T47D (cell line): ENCODE measurements around the gene CNOT1.
"Not testable (repeated sequence)": the region's sequence is repeated elsewhere in the genome, so short reads cannot be mapped to it uniquely, and the experiment has no call there.

Experiments
- DNase-seq, 2 experiments: peaks; one replicate each; pipeline versions ENCODE4 v3.0.0 to v3.0.0-alpha.2; 2011 to 2012; ENCODE audit warnings: low read depth in 1 of 2, low spot score in 1 of 2
- JUND ChIP-seq: IDR thresholded peaks from 2 replicates; pipeline ENCODE4 v1.6.1; 2012; ENCODE audit warnings: low read depth
- in situ Hi-C: cut with HindIII; loops from 2 replicates; pipeline ENCODE4 v1.10.0; 2016; ENCODE audit warnings: low sequenced_read_pairs, low pct_unique_long_range_greater_than_20kb

CNOT1 gene

DNA sequence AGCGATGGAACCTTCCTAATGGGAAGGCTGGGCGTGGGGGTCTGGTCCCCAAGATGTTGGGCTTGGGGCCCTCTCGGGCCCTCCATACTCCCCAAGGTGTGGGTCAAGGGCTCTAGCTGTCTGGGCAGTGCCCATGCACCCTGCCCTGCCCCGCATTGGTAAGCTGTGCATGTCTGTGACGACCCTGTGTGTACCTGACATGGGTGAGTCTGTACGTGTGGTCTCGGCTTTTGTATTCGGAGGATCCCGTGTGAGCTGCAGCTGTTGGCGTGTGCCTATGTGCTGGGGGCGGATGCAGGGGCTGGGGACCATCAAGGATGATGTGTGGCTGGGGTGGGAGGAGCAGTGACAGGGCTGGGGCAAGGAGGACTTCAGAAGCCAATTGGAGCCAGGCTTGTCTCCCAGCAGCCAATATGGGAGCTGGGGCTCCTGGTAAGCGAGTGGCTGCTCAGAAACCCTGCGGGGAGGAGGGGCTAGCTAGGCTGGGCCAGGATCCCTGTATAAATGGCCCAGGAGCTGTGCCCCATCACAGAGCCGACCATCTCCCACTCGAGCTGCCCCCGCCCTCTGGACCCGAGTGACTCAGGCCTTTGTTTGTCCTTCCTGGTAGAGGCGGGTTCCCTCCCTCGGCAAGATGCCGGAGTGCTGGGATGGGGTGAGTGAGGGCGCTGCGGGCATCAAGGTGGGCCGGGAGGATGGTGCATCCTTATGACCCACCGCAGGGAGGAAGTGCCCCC lies 129.8 kb downstream of the CNOT1 start, which contains the start of gene NDRG4:
Gene NDRG4 (plus strand): TSS at position 529 of the 737 bp plus-strand sequence. CDS start 106 bp downstream, at position 635.
- TF ChIP-seq JUND, result no peak
- DNase-seq, result peak in 1 of 2 experiments; percentile 60
- in situ Hi-C loops, result no loop called here

DNA sequence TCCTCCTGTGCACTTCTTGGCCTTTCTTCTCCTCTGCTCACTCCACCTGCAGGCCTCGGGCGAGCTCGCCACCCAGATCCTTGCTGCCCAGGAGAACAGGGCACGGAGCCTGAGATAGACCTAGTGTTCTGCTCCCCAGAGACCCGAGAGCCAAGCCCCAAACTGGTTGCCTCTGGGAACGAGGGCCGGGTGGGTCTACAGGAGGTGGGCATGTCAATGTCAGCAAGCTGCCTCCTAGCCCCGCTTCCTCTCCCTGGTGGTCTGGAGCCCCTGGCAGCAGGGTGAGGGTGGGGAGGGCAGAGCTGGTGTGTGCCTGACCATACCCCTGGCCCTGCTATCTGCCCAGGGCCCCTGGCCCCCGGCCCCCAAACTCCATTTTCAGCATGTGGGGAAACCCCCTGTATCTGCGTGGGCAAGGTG lies 130.5 kb downstream of the CNOT1 start:
- no peak for DNase-seq
- in situ Hi-C loops, result no loop called here
- TF ChIP-seq JUND, result no peak

DNA sequence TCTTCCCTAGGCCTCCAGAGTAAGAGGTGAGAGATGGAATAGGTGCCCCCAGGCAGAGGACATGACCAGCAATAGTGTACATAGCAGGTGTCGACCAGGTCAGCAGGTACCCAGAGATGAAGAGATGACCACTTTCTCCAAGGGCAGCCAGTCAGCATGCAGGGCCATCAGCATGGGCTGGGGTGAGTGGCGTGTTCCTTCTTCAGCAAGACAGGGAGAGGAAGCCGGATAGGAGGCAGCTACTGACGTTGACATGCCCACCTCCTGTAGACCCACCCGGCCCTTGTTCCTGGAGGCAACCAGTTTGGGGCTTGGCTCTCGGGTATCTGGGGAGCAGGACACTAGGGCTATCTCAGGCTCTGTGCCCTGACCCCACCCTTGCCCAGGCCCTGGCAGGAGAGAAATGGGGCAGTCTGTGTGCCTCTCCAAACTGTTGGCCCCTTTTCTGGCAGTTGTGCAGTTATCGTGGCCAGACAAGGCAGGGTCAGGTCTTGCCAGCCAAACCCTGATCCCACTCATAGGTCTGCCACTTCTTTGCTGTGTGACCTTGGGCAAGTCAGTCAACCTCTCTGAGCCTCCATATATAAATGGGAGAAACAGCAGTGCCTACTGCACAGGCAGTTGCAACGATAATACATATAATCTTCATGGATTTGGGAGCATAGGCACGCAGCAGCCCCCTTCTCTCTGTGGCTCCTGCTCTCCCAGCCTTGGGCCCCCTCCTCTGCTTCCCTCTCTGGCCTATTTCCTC lies 131.1 kb downstream of the CNOT1 start:
- no peak for TF ChIP-seq JUND
- in situ Hi-C loops, result no loop called here
- DNase-seq, result no peak

DNA sequence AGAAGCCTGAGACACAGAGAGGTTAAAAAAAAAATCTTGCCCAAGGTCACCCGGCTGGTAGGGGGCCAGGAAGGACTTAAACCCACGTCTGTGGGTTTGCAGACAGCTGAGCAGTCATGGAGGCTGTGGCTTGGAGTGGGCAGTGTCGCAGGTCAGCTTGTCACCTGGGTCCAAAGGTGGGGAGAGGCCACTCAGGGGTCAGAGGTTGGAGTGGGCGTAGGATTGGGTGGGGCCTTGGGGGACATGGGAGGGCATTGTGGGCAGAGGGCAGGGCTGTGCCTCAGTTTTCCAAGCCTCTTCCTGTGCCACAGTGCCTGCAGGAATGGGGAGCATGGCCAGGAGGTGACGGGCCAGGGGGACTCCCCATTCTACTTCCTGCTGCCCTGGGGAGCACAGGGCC lies 131.7 kb downstream of the CNOT1 start:
- in situ Hi-C loops, result no loop called here
- TF ChIP-seq JUND, result no peak
- no peak for DNase-seq

DNA sequence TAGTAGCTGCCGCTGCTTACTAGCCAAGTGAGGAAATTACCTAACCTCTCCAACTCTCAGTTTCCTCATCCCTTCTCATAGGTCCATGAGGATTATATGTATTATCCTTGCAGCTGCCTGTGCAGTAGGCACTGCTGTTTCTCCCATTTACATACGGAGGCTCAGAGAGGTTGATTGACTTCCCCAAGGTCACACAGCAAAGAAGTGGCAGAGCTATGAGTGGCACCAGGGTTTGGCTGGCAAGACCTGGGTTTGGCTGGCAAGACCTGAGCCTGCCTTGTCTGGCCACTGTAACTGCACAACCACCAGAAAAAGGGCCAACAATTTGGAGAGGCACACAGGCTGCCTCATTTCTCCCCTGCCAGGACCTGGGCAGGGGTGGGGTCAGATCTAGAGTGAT lies 132.2 kb downstream of the CNOT1 start:
- in situ Hi-C loops, result no loop called here

DNA sequence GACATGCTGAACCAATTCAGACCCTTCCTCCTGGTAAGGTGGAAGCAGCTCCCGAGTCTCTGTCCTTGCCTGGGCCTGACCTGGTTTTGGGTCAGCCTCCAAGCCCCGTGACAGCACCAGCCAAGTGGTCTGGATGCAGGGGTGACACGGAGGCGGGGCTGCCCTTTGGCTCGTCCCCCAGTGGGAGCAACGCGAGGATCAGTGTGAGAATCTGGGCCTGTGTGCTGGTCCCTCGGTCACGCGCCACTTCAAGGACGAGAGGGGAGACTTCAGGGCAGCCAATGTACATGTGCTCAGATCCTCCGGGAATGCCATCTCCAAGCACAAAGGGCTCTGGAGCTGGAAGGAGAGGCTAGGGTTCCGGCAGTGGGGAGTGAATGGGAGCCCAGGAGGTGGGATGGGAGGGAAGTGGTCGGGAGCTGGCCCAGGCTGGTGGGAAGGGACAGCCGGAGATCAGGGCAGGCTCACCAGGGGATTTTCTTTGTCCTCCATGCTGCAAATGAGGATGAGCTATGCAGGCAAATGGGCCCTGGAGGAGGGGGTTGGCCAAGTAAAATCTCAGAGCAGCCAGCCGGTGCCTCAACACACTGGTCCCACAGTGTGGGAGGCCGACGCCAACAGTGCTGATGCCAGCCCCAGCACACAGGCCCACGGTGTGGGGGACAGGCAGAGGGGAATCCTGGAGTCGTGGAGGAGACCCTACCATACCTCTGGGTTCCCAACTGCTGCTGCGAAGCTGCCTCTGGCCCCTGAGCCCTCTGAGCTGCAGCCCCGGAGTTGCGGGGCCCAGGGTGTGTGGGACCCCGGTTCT lies 133.9 kb downstream of the CNOT1 start:
- in situ Hi-C loops, result no loop called here
- DNase-seq, result no peak
- TF ChIP-seq JUND, result no peak

More for the DNA sequence above, 132.2 kb downstream of the CNOT1 start:
- DNase-seq, result no peak
- no peak for TF ChIP-seq JUND

DNA sequence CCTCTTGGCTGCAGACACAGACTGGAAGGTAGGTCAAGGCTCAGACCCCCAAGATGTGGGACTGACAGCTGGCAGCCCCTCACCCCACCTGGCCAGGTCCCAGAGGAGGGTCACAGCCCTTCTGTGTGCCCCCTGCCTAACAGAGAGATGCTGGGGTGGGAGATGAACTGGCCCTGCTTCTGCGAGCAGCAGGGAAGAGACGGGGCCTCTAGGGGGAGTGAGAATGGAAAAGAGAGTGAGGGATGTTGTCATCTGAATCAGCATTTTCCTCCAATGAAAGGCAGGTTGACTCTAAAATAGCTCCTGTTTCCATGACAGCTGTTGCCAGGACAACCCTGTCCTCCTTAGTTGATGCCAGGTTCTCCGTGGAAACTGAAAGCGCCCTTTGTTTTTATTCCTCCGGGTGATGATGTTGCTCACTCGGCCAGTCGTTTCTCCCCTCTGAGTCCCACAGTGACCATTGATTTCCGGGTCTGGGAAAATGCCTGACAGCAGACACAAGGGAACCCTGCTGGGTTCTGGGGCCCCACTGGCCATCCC lies 134.6 kb downstream of the CNOT1 start:
- peak; percentile 62 to 92 for DNase-seq
- in situ Hi-C loops, result no loop called here
- no peak for TF ChIP-seq JUND

DNA sequence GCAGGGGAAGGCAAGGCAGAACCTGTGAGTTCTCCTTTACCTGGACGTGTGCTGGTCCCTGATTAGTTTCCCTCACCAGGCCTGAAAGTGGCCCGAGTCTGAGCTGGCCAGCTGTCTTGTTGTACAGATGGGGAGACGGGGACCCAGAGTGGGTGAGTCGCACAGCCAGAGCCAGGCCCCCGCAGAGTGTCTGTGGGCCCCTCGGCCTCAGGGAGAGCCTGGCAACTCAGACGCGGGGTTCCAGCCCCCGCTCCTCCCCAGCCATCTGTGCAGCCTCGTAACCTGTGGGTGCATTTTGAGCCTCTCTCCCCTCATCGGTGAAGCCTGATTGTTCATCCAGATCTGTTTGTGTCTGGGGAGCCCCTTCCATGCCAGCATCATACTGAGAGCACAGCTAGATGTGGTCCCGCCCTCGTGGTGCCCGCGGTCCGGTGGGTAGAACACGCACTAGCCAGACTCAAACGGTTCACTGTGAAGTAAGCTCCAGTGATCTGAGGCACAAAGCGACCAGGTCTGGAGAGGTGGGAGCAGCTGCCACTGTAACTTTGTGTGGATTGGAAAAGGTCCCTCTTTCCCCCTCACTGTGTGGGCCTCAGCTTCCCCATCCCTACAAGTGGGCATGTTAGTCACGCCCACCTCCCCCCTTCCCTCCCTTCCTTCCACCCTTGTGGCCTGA lies 135.7 kb downstream of the CNOT1 start:
- no peak for TF ChIP-seq JUND
- in situ Hi-C loops, result no loop called here
- no peak for DNase-seq

DNA sequence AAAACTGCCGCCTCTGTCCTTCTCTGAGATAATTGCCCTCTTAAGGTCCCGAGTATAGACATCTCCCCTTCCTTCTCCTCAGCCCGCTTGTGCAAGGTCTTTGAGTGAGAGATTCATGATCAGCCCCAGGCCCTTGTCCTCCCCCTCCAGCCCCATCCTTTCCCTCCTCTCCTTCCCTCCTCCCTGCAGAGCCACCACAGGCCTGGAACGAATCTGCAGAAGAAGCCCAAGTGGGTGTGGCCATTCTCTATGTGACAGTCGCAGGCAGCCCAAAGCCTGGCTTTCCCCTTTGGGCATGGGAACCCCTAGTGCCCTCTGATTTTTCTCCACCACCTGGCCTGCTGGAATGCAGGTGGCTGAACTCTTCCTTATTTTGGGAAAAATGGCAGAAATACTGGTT lies 136.9 kb downstream of the CNOT1 start:
- DNase-seq, result no peak
- TF ChIP-seq JUND, result no peak
- in situ Hi-C loops, result no loop called here

DNA sequence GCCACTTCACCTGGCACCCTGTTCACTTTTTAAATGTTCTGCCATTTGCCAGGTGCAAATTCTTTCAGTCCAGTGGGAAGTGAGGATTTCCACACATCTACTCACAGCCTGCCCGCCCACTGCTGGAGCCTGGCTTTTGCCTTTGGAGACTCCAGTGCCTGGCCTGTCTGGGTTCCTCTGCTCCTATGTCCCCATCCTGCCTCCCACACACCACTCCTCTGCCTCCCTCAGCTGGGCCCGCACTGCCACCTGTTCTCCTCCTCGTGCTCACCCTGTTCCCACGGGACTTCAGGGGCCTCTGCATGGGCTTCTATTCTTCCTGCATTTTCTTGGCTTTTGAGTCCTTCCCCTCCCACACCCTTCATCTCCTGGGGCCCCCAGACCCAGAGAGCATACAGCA lies 137.6 kb downstream of the CNOT1 start:
- no peak for DNase-seq
- TF ChIP-seq JUND, result no peak
- in situ Hi-C loops, result no loop called here

DNA sequence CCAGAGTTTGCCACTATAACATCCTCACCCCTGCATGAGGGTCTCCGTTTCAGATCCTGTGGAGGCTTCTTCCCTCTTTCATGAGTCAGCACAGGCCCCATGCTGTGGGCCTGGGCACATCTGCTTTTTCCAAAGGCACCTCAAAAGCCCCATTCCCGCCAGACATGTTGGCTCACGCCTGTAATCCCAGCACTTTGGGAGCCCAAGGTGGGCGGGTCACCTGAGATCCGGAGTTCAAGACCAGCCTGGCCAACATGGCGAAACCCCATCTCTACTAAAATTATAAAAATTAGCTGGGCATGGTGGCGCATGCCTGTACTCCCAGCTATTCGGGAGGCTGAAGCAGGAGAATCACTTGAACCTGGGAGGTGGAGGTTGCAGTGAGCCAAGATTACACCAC lies 139.1 kb downstream of the CNOT1 start:
- in situ Hi-C loops, DNase-seq: not testable (repeated sequence)

DNA sequence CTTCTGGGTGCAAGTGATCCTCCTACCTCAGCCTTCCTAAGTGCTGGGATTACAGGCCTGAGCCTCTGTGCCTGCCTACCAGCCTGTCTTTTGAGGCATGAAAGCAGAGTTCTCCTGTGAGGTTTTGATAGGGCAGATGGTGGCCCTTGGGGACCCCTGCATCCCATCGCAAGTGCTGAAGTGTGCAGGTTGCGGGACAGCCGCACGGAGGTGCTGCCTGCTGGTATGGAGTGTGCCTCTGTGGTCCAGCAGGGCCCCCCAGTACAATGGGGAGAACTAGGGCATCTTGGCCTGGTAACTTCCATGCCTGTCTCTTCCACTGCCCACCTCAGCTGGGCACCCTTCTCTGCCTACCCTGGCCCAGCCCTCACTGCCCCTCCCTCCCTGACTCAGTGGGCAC lies 139.6 kb downstream of the CNOT1 start:
- DNase-seq, result no peak
- no peak for TF ChIP-seq JUND
- in situ Hi-C loops, result no loop called here
